HG03045 (cell line): ENCODE measurements around the gene TXLNG.
"Not testable (repeated sequence)": the region's sequence is repeated elsewhere in the genome, so short reads cannot be mapped to it uniquely, and the experiment has no call there.

Experiments used
- ATAC-seq: cut with Tn5 transposase; IDR thresholded peaks from one replicate; pipeline ENCODE4 v1.9.1; 2021; ENCODE audit warnings: mild to moderate bottlenecking, moderate library complexity; ENCODE audit not compliant: unreplicated experiment

TXLNG gene

DNA sequence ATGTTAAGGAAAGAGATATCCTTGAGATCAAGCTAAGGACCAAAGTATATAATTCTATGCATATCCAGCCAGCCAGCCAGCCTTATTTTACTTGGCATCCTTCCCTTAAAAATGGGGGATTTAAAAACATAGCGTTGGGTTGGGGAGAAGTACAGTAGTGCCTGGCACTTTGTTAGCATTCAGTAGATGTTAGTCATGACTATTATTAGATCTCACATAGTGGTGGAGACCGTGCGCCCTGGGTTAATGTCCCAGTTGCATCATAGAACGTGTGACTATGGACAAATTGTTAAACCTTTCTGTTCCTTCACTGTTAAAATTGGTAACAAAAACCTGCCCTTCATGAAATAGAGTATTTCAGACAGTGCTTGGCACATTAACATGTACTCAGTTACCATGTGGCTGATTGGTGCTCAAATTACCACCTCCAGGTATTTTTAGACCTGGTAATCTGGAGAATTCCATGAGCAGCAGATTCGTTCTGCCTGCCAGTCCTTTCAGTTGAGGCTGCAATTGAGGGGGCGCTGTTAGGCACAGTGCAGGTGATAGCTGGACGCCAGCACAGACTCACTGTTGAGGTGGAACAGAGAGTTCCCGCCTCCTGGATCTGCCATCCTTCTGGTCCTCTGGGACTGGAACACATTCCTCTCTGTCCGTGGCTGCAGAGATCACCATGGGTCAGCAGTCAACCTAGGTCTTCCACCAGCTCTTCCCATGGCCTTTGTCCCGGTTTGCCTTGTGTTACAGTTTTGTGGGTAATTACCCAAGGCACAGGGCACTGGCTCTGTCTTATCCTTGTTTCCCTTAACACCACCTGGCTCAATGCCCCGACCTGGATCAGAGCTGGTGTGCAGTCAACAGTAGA is 52.2 kb downstream of the TXLNG start:
- ATAC-seq = no peak

DNA sequence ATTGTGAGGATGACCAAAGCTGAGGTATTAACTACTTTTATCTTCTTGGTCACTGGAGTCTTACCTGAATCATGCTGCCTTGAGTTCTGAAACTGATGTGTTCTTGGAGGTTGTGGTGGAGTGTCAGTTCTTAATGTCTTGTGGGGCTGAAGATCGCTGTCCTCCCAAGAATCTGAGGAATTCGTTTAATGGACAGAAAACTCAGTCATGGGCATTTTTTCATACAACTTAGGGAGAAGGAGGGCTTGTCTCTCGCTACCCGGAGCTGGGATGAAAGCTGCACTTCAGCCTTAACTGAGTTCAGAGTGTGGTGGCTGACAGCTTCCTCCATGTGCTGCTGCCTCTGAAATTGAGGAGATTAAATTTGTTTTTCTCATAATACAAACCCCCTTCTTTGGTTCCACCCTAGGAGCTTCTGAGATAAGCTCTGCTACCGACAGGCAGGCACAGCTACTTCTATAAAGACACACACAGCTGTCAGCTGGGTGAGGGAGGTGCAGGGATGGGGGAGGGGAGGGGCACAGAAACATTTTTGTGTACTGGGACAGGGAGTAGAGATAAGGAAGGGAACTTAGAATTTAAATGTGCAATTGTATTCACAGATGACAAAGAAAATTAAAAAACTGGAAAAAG is 53.1 kb downstream of the TXLNG start:
- ATAC-seq = no peak

DNA sequence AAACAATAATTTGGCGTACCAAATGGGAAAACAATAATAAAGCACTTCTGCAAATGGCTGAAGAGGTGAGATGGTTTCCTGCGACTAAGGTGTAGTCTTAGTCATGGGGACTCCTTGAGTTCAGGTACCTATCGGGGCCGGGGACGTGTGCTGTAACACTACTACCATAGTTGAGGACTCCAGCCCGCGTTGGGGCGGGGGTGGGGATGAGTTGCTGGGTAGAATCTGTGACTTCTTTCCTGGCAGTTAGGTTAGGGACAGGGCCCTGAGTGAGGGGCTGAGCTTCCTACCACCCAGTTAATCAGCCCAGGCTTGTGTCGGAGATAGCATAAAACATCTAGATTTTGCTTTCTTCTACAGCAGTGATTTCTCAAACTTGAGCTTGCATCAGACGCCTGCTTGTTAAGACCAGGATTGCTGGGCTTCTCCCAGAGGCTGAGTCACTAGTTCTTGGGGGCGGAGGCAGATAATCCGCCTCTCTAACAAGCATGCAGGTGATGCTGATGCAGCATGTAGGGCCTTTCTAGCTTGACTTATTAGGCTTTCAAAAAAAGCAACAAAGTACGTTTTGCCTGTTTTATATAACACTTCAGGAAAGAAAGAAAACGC is 53.7 kb downstream of the TXLNG start:
- ATAC-seq = no peak

DNA sequence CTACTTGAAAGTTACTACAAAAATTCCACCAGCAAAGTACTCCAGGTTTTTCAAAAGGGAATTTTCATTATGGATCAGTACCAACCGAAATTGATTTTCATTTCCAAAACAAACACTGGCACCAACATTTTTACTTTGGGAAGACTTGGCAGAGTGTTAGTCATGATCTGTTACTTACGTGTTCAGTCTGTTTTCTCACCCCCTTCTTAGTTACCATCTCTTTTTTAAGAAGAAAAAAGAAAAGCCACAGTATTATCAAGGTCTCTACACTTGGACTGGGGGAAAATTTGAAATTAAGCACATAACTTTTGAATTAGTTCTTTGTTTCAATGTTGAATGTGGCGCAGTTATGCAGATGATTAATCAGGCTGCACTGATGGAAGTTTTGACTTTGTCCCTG is 56.4 kb downstream of the TXLNG start:
- no peak for ATAC-seq

DNA sequence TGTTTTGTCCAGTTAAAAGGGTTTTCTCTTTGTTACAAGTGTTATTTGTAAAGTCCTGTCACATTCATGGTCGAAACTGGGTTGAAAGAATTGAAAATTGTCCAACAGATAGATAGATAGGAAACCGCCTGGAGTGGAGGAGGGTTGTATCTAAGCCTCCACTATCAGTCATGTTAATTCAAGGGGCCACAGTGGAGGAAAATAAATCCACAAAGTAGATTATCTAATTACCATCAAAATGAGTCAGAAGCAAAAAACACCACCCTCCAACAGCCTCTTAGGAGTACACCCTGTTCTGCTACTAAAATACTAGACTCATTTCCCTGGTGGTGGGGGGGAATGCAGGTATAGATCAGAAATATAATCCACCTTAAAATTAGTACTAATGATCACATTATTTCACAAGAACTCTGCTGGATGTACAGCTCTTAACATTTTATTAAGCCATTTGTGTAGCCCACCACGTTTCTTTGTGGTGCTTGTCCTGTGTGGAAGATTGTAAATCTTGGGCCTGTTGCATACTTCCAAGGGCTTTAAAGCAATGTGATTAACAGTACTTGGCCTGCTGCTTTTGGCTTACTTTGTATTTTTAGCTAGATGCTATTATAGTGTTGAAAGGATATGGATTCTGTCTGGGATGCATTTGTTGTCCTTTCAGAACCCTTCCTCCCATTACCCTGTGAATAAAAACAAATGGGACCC is 57.1 kb downstream of the TXLNG start:
- no peak for ATAC-seq

DNA sequence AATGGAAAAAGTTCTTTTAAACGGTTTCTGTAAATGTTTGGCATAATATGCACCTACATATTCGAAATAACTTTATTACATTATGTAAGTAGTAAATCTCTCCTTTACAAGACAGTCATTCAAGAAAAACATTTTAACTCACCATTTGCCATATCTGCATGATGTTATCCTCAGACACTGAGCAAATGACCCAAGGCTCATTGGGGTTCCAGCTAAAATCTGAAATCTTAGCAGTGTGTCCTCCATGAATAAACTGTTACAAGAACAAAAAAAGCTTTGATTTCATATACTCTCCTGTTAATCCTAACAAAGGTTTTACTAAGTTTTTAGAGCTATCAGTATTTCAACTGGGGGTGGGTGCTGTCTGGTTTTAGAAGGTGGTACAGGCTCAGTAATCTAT is 59.4 kb downstream of the TXLNG start:
- no peak for ATAC-seq

DNA sequence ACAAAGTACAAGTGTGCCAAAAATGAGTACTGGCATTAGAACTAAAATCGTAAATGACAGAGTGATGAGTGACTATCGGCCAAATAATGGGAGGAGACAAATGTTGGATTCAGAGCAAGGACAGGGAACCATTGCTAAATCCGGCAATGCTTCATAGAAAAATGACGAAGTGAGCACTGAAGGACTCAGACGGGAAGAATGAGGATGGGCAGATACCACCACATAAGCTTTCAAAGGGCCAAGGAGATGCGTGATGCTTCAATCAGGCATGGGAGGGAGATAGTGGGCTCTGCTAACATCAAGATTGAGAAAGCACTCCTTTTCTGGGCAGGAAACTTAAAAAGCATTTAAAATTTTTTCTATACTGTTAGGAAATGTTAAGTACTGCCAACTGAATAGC is 62.3 kb downstream of the TXLNG start:
- no peak for ATAC-seq

DNA sequence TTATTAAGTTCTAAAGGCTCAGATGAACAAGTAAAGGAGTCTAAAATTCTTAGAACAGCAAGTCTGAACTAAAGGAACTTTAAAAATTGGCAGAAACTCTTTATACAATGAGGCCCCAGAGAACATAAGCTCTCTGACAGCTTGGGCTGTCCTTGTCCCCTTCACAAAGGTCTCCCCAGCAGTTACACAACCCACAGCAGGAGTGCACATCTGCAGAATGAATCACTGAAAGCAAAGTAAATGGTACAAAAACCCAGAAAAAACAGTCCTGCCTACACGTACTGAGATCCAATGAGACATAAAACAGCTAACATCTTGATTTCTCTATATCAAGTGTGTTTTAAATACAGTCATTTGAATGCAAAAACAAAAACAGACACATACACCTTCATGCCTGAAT is 65.2 kb downstream of the TXLNG start:
- ATAC-seq = no peak

DNA sequence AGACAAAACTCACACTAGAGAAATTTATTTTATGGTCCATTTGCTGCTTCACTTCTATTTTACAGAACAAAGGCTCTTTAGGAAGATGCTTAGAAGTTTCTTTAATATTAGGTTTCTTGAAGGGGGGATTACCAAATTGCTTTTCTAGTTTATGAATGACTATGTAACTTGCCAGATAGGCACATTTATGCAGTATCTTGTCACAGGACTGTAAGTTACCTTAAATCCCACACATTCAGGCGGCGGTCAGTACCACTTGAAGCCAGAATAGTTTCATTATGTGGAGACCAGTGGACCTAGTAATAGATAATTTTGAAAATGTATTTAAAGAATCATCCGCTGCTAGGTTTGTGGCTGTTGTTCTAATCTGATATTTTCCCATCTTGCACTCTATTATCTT is 65.6 kb downstream of the TXLNG start:
- ATAC-seq = no peak

DNA sequence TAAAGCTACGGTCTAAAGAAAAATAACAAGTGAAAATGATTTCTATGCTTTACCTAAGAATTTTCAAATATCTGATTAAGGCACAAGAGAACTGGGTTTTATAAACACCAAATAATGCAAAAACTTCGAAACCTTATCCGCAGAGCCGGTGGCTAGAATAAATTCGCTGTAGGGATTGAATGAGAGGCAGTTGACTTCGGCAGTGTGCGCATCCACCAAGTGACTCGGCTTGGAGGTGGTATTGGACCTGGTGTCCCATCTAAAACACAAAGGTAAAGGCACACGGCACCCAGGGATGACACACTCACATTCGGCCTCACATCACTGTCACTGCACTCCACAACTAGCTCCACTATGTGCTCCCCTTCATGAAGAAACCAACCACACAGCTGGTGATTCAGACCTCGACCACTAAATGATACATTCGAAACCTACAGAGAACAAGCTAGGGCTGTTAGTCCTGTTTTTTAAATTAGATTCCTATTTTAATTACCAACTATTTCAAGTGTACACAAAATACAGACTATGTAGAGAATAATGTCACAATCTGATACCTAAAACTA is 66.4 kb downstream of the TXLNG start:
- ATAC-seq = no peak

DNA sequence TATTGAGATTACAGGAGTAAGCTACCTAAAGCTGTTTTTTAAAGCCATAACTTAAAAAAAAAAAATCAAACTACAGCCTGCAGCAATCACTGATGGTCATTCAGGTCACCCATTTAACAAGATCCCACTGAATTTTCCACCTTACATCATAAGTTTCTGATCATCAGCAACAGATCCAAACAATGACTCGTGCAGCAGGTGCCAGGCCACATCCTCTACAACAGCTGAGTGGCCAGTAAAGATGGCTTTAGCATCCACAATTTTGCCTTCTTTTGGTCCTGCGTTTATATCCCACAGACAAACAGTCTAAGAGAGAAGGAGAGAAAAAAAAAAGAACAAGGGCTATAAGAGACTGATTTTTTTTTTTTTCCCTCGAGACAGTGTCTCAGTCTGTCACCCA is 67.3 kb downstream of the TXLNG start:
- no peak for ATAC-seq

DNA sequence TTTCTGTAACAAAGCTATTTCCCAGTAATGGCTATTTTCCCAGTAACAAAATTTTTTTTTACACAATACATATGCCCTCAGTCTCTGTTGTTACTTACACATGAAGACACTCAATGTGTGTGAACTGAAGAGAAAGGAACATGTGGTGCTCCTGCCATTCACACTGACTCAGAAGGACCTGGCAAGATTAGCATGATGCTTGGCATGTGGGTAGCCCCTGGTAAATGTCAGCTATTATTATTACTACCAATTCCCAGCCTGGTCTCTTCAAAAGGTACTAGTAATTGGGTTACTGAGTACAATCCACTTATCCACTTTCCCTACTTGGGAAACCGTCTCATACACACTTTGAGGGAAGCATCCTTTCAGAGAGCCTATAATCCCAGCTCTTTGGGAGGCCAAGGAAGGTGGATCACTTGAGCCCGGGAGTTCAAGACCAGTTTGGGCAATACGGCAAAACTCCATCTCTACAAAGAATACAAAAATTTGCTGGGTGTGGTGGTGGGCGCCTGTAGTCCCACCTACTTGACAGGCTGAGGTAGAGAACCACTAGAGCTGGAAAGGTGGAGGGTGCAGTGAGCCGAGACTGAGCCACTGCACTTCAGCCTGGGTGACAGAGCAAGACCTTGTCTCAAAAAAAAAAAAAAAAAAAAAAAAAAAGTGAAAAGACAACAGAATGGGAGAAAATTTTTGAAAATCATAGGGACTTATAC is 69.3 kb downstream of the TXLNG start:
- ATAC-seq = no peak

DNA sequence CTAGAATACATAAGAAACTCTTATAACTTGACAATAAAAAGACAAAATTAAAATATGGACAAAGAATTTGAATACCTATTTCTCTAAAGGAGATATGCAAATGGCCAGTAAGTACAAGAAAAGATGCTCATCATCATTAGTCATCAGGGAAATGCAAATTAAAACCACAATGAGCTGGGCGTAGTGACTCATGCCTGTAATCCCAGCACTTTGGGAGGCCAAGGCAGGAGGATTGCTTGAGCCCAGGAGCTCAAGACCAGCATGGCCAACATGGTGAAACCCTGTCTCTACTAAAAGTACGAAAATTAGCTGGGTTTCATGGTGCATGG is 69.8 kb downstream of the TXLNG start:
- not testable (repeated sequence) for ATAC-seq

DNA sequence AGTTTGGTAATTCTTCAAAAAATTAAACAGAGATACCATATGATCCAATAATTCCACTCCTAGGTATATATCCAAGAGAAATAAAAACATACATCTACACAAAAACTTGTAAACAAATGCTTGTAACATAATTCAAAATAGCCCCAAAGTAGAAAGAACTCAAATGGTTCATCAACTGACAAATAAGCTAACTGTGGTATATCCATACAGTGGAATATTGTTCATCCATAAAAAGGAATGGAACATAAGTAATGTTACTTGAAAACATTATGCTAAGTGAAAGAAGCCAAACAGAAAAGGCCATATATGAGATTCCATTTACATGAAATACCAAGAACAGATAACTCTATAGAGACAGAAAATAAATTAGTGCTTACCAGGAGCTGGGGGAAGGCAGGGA is 70.5 kb downstream of the TXLNG start:
- no peak for ATAC-seq

DNA sequence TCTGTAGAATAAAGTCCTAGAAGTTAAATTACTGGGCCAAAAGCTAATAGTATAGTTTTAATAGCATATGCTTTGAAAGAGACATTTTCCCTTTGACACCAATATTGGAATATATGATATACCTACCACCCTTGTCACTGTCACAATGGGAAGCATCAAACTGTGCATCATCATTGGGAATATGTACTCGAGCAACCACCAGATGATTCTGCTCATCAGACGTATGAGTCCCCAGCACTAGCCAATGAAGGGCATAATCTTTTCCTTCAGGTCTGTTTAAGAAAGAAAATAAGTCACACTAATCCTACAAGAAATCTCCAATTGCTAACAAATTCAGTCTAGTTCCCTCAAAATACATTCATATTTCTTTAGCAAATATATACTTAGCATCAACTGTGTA is 76.6 kb downstream of the TXLNG start:
- no peak for ATAC-seq

DNA sequence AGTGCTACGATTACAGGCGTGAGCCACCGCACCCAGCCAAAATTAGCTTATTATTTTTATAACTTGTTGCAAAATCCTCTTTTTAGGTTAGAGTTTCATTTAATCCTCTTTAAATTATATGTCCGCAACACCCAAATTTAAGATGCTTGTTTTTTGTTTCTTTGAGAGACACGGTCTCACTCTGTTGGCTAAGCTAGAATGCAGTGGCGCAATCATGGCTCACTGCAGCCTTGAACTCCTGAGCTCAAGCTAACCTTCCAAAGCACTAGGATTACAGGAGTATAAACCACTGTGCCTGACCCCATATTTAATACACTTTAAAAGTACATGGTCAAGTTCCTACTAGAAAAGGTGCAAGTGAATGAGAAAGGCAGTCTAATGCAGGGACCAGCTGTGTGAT is 81.7 kb downstream of the TXLNG start:
- ATAC-seq = no peak

DNA sequence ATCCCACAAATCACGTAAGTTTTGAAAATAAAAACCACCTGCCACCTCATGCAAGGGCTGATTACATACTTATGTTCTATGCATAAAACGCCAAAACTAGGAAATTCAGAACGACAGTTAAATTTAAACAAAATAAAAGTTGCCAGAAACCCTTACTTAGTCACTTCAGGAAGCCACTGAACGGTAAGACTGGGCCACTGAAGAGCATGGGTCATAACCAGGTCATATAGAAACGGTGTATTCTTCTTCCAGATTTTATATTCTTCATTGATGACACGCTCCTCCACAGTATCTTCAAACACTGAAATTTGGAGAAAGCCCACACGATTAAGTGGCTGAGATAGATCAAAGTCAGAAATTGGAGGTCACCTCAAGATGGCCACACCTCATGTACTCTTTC is 82.7 kb downstream of the TXLNG start:
- no peak for ATAC-seq

DNA sequence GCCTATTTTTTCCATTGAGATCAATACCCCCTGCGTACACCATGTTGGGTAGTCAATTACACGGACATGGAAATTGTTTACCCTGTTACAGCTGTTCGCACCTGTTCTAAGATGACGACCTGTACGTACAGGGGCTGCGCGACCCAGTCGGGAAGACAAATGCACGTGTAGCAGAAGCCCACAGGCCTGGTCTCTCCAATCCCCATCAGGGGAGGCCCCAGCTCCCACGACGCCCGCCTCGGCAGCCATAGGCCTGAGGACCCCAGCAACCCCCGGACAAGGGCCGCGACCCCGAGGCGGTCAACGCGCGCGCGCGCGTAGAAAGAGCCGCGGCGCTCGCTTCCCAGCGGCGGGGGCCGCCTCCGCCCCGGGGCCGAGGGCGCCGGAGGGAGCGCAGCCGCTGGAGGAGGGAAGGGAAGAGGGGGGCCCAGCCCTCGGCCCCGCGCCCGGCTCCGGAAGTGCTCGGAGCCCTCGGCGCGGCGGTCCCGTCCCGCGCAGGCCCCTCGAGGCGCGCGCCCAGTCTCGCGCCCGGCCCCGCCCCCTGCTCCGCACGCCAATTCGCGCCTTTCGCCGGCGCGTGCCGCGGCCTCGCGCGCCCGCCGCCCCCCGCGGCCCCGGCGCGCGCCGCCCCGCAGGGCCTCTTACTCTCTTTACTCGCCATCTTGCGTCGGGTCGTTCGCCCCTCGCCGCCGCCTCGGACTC is 83.3 kb downstream of the TXLNG start:
- ATAC-seq = peak; percentile 55

DNA sequence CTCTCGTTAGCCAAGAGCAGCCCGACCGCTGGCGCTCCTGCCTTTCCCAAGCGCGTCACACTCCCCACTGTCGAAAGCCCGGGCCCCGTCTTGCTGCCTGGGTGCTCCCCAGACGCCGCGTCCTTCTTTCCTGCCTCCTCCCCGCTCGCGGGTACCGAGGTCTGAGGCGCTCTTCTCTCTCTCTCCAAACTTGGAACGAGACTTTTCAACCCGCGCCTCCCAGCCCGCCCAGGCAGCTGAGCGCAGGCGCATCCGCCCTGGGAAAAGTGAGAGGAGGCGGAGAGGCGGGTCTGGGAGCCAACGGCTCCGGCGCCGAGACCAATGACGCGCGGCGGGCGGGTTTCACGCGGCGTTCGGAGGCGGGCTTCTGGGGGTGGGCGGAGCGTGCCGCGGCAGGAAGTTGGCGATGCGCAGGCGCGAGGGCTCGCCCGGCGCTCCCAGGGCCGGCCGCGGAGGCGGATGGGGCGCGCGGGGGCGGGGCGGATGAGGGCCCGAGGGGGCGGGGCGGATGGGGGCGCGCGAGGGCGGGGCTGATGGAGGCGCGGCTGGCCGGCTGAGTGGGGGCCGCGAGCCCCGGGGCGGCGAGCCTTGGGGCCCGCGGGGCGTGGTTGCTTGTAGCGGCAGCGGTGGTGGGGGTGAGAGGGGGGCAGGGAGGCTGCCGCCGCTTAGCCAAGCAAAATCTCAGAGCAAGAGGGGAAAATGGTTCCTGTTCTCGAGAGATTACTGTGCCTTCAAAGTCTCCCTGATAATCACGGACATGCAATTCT is 84.0 kb downstream of the TXLNG start, which contains the start of gene RBBP7:
RBBP7 (minus strand) TSS at position 268 of the 767 bp plus-strand sequence. CDS start 309 bp downstream, outside the sequence.
- peak; percentile 86 for ATAC-seq
